GM21360 (cell line): ENCODE data around the gene HOXB2.

Experiments
- ATAC-seq: cut with Tn5 transposase; IDR thresholded peaks from one replicate; pipeline ENCODE4 v1.9.1; 2021; ENCODE audit warnings: mild to moderate bottlenecking, moderate library complexity; ENCODE audit not compliant: unreplicated experiment

HOXB2 gene

DNA sequence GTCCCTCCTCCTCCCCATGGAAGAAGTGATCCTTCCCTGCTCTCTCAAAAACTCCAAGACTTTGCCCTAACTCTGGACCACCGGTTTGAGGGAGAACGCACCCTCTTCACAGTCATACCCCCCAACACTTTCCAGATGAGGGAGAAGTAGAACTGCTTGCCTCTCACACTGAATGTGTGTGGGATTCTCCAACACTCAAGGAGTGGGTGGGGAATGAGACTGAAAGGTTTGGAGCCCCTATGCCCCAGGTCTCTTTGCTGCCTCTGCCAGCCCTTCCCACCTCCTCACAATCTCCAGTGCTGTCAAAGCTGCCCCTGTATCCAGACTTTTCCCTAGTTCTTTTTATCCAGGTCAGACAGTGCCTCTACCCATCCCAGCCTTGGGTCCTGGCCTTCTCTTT, 21.8 kb upstream of the HOXB2 start:
- no peak for ATAC-seq

DNA sequence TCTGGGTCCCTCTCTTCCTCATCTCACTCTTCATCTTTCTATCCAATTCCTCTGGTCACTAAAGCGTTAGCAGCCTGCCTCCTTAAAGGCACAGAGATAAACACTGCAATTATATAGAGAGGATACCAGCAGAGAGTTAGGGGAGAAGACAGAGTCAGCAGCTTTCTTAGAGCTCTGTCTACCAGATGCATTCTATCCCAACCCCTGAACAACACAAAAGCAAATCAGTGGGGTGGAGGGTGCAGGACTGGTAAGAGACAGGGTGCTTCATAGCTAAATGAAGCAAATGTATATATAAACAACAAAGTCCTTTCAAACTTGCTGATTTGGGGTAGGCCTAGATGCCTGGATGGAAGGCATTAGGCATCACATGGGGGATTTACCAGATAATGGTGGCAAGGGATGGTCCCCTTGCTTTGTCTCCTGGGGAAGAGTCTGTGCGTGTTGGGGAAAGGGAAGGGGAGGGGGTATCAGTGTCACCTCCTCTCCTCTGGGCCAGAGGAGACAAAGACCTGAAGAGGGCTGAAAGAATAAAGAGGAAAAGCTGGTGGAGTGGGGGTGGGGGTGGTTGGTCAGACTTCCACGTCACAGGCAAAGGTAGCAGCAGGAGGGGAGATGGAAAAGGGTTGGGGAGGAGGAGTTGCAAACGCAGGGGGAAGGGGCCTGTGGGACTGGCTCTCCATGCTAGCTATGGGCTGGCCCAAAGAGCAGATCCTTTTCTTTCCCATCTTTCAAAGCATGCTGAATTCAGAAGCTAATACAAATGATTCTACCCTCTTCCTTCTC, 21.2 kb upstream of the HOXB2 start:
- ATAC-seq, result no peak

DNA sequence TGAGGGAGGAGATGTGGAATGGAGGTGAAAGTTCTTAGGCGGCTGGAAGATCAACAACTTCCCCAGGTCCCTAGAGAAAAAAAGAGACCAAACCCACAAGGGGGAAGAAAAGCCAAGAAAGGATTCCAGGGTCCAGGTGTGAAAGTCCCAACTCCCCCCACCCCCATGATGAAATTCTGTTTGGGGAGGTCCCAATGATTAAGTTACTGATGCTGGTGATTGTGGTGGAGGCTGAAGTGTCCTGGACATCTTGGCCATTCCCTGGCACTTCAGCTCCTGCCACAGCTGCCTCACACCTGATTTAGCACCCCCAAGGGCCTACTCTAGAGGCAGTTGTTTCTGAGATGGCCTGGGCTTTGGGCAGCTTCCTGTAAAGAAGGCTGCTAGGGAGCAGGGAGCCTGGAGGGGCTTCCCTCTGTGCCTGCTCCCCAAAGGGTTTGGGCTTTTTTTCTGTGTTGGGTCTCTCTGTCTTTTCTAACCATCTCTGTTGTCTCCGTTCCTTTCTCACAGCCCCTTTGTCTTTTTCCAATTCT, 20.2 kb upstream of the HOXB2 start:
- ATAC-seq, result no peak

DNA sequence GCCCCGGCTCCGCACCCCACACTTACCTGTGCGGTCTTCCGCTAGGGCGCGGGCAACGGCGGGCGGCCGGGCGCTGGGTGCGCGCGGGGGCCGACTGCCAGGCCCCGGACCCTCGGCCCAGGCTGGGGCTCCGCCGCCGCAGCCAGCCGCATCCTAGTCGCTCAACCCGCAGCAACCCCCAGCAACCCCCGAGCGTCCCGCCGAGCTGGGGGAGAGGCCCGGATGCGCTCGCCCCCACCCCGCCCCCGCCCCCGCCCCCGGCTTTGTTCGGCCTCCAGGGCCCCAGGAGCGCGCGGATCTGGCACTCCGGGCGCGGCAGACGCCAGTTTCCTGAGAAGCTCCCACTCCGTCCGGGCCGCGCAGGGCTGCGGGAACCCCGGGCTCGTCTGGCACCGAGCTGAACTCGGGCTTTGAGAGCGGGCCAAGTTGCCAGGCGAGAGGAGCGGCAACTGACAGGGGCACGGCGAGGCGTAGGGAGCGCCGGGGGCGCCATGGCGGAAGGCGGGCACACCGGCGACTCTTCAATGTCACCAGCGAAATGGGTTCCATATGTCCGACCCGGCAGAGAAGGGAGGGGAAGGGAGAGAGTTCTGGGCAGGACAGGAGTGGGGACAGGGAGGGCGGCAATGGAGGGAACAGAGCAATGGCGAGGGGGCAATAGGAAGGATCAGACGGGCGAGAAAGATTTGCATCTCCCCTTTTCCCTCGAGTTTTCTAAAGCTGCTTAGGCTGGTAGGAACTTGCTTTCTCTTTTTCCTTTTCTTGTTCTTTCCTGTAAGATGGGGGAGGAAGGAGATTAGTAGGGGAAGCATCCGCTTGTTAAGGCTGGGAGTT, 19.5 kb upstream of the HOXB2 start:
- no peak for ATAC-seq

DNA sequence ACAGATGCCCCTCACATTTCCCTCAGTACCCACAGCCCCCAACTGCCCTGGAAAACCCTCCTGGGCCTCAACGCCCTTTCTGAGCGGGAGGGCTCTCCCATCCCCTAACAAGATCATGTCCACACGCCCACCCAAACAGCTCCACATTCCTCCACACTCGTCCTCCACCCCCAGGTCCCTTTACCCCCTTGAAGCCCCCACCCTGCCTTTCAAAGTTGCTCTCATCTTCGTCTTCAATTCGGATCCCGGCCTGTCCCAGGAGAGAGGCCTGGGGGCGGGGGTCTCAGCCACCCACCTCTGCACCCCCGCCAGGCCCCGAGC, 18.9 kb upstream of the HOXB2 start:
- no peak for ATAC-seq

DNA sequence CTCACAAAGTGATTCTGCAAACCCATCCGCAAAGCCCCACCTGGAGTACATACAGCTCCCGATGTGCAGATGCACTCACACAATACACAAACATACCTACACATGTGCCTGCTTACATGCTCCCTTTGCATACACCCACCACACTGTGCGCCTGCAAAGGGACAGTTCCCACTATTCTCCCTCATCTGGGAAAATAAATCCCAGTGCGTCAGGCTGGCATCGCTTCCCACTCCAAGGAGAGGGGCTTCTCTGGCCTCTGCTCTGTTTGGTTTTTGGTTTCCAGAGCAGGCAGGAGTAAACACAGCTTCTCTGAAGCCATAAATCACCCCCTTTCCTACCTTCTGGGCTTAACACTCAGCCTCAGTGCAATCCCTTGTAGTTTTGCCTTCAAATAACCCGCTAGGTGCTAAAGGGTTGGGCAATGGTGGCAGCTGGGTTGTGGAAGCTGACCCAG, 18.5 kb upstream of the HOXB2 start:
- no peak for ATAC-seq

DNA sequence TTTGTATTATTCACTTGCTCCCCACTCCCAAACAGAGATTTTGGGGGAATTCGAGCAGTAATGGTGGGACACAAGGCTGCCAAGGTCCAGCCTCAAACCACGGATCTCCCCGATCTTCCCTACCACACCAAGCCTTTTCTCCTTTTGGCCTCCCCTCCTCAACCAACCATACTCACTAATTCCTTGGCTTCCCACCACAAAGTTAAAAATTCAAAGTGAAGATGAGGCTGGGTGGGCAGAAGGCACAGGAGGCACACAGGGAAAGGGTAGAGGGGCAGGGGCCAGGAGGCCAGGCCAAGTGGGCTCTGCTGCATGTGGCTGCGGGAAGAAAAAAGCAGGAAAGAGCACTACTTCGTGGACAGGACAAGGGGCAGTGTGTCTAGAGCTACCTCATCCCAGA, 18.0 kb upstream of the HOXB2 start:
- no peak for ATAC-seq

DNA sequence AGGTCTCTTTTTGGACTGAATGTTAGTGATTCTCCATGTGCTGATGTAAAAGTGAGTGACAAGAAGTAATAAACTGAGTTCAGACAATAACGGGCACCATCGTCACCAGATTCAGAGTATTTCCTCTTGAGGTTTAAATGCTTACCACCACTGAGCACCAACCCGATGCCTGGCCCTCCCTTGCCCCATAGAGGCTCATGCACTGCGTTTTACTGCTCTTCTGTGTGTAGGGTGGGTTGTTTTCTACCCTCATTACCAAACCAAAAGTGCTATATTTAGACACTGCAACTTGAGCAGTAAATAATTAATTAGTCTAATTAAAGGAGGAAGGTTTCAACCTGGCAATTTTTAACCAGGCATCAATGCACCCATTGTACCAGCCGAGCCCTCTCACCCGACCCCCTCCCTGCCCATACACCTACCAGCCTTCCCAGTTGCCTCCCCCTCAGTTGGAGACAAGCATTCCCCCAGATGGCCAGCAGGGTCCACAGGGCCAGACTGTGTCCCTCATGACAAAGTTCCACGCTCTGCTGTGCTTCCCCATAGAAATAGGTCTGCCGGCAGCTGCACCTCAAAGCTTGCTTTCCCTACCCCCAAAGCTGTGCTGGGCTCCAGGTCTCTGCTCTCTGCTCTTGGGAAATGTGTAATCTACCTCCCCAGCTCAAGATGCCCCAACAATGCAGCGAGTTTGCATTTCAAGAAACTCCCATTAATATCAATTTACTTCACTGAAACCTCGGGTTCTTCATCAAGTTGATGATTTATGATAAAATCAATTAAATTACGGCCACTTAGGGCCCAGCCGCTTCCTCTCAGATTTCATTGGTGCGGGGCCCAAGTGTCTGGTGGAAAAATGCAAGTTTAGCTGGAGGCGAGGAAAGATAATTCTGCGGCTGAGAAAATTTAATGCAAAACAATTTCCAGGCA, 17.2 kb upstream of the HOXB2 start:
- no peak for ATAC-seq

DNA sequence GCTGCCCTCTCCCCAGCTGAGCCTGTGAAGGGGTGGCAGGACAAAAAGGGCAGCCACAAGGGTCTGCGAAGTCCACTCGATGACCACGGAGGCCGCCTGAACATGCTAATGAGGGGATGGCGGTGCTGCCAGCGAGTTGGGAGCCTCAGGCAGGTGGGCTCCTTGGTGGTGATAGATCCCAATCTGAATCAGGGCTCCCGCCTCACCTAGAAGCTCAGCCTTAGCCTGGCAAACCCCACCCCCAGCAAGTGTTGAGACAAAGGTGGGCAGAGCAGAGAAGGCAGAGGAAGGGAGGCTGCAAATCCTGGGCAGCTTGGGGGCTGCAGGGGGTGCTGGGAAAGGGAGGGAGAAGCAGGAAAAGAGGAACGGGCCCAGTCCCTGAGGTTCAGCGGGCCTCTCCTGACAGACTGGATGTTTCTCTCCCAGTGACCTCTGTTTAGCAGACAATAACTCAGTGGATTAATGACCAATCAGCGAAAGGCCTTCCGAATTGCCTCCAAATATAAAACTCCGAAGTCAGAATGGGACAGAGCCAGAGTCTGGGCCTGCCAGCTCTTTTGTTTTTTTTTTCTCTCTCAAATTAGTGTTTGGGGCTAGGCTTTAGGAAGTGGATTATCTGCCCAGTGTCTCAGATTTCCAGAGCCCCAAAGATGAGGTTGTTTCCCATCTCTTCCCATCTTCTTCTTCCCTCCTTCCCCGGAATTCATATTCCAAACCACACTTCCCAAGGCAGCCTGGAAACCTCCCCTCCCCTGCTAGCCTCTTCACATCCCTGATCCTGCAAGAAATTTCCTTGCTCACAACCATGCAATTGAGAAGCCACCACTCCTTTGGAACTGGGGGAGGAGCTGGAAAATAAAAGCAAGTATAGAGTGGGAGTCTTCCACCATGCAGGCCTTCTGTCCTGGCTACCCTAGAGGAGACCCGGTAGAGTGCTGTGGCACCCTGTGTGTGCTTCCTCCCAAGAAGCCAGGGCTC, 15.2 kb upstream of the HOXB2 start:
- ATAC-seq, result no peak

DNA sequence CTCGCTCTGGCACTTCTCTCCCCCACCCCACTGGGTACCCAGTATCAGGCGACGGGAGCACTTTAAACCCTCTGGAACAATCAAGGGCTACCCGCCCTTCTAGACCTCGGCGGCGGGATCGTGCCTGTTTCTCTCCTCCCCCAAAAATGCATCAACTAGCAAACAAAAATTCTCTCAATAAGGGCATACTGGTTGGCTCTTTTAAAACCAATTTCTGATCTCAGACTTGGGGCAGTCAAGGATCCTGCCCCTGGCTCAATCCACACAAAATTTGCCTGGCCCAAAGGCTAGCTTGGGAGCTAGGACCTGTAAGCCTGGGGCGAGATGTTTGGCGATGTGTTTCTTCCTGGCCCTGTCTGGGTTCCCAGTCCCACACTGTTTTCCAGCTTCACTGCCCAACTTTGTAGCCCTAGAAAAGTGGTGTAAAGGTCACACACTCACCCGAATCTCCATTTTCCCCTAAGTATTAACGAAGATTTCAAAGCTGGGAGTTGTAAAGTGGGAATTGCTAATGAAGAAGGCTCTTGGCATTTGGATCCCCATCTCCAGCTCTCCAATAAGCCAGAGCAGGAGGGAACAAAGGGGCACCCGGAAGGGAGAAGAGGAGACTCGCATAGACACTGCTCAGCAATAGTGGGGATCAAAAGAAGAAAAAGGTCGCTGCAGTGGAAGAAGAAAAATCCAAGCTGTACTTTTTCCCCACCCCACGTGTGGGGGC, 14.4 kb upstream of the HOXB2 start:
- ATAC-seq, result no peak

DNA sequence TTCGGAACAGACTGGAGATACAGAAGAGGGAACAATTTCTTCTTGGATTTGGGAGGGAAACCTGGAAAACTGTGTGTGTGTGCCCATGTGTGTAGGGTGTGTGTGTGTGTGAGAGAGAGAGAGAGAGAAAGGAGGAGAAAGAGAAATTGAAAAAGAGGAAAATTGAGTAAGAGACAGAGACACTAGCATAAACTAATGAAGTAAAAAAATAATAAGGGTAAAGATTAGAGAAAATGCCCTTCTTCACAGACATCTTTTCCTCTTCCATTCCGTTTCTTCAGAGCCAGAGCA, 13.9 kb upstream of the HOXB2 start:
- ATAC-seq, result no peak

DNA sequence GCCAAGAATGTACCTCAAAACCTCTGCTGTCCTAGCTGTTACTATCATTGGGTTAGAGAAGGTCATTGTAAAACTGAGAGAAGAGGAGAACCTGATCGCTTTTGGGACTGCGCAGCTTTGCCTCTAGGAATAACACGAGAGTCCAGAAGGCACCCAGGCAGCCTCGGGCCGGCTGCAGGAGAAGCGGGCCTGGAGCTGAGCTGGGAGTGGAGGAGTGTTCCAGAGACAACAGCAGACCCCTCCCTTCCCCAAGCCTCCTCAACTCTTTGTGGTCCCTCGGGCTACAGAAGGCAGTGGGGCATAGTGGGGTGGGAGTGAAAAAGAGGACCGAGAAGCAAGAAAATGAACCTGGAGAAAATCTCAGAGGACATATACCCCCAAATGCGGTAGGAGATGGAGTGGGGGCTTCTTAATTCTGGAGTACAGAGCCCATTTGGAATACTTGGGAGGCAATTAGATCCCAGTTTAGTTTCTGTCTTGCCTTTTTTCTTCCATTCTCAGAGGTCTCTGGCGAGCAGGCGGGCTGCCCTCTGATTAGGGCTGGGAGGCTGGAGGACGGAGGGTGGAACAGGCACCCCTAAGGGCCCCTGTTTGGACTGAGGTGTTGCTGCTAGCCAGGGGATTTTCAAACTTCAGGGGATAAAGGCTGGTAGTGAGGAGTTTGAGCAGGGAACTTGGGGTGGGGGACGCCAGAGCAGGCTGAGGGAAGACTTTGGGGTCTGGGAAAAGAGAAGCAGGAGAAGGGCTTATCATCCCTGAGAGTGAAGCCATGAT, 13.3 kb upstream of the HOXB2 start:
- ATAC-seq, result no peak

DNA sequence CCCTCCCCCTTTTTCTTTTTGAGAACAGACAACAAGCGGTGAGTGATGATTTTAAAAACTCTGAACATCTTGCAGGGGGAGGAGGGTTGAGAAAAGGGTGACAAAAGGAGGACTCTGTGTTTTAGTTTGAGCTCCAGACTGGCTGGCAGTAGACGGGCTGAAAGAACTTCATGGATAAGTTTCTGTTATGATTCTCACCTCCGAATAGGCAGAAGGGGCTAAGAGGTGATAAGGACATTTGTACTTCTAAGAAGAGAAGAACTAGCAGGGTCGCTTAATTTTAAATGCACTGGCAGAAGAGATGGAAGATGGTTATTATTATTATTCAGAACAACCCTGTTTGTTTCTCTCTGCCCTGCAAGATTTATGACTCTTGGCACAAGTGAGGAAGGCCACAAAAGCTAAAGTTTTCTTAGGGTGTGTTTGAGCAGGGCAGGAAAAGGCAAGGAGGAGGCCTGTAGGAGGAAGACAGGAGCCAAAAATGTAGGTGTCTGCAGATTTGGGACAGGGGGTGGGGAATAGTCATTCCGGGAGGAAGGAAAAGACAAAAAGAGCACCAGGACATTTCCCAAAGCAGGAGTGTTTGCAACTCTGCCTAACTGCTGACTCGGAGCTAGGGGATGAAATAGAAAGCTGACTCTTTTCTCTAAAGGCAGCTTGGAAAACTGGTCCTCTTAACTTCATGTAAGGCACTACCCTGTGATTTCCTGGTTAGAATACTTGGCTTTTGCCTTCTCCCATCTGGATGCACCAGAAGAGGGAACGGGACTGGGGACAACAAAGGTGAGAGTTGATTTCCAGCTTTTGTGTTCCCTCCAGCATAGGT, 11.9 kb upstream of the HOXB2 start:
- no peak for ATAC-seq

DNA sequence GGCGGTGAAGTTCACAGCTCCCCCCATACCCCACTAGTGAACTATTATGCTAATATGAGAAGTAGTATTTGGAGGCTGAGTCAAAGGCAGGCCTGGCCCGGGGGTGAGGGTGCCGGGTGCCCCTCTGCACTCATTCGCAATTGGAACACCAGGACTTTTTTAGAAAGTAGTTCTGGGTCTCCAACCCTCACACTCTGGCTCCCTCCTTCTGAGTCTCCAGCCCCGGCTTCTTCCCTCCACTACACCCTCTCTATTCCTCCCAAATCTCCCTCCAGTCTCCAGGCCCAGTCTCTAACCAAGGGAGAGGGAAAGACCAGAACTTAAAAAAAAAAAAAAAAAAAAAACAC, 11.3 kb upstream of the HOXB2 start:
- no peak for ATAC-seq

DNA sequence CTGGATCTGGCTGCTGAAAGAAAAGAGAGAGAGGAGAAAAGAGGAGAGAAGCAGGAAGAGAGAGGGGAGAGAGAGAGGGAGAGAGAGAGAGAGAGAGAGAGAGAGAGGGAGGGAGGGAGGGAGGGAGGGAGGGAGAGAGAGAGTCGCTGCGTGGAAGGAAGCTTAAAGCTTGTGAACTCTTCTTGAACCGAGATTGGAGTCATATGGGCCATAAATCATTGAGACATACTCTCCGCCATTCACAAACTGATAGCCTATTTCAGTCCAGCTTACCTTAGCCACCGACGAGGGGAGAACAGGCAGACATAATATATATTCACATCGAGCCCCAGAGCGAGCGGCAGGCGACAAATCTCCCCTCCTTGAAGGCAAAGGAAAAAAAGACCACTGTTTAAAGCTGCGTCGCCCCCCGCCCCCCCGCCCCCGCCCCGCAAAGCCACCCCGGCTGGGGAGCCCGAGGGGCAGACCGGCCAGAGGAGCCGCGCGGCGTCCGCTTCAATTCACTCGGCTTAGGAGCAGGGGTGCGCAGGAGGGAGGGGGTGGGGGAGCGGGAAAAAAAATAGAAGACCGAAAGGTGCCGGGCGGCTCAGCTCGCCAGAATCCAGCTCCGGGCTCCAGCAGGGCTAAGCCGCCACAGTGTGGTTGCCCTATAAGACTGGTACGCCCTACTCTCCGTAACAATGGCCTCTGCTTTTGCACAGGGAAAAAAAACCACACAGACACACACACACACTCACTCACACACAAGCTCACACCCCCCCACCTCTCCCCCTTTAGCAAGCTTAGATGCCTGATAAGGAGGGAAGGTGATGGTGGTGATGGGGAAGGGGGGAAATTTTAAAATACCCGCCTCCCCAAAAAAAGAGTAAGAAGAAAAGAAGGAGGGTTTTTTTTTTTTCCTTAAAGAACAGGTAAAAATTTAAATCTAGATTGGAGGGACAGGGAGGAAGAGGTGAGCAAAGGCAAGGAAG, 10.6 kb upstream of the HOXB2 start:
- ATAC-seq, result no peak

DNA sequence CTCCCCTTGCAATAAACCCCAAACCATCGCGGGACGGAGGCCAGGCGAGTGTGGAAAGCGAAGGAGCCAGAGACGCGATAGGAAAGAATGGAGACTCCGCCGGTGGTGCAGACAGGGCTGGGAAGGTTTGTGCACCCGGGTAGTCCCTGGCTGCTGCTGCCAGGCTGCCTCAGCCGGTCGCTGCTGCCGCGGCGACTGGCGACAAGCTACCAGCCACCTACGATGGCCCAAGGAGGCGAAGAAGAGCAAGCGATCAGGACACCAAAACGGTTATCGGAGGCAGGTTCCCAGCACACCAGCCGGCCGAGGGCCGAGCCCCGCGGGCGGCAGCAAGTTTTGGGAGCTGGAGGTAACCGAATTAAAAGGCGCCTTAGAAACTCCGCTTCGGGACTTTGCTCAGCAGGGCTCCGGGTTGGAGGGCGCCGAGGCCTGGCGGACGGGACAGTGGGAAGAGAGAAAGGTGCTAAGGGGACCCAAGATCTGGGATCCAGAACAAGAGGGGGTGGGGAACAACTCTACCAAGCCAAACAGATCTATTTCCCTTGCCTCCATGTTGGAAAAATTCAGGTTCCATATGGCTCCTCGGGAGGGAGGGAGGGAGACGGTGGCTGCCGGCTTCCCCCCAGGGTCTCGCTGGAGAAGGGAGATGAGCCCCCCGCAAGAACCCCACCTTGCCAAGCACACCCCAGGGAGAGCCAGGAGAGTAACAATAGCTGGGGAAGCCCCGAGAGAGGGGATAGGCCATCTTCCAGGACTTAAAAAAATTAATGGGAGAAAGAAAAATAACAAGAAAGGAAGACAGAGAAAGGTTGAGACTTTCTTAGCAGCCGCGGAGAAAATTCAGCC, 9.7 kb upstream of the HOXB2 start:
- no peak for ATAC-seq
